ENCODE measurements around the gene NOD2. TPM values are rescaled to one million over a fixed set of nuclear protein-coding genes. Genes with fewer than 3 reads are reported as not detected.
A peak's percentile ranks its signal among the peaks of the same experiment; 100 is the strongest.

Gene NOD2
- total and polyA plus RNA-seq, 2 of the 13 experiments (the other 11 are each of a cell fraction or from before 2014, with no cell fraction given), result 0.27 to 0.81 TPM

GRCh38 chr16:50668368-50669008, 24.9 kb upstream of the NOD2 start (continued):
- TF ChIP-seq, protein P1, sequence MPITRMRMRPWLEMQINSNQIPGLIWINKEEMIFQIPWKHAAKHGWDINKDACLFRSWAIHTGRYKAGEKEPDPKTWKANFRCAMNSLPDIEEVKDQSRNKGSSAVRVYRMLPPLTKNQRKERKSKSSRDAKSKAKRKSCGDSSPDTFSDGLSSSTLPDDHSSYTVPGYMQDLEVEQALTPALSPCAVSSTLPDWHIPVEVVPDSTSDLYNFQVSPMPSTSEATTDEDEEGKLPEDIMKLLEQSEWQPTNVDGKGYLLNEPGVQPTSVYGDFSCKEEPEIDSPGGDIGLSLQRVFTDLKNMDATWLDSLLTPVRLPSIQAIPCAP (CRISPR knock-in tag; IDR thresholded peaks at IDR 0.05; ENCODE audit: low read depth), result no peak
- TF ChIP-seq JUN (CRISPR knock-in tag; IDR thresholded peaks at IDR 0.05), result no peak
- TF ChIP-seq FOXP1 (IDR thresholded peaks at IDR 0.05), result no peak
- no peak for TF ChIP-seq FOXP1 (CRISPR knock-in tag; IDR thresholded peaks at IDR 0.05)
- TF ChIP-seq ZNF605 (CRISPR knock-in tag; IDR thresholded peaks at IDR 0.05), result no peak
- no peak for TF ChIP-seq ISX (CRISPR knock-in tag; conservative IDR thresholded peaks at IDR 0.05)
- TF ChIP-seq TFDP2 (CRISPR knock-in tag; IDR thresholded peaks at IDR 0.05), result no peak
- no peak for TF ChIP-seq IKZF4 (CRISPR knock-in tag; IDR thresholded peaks at IDR 0.05; ENCODE audit: borderline replicate concordance, low read depth, not compliant biosample characterization)
- TF ChIP-seq, protein P2, sequence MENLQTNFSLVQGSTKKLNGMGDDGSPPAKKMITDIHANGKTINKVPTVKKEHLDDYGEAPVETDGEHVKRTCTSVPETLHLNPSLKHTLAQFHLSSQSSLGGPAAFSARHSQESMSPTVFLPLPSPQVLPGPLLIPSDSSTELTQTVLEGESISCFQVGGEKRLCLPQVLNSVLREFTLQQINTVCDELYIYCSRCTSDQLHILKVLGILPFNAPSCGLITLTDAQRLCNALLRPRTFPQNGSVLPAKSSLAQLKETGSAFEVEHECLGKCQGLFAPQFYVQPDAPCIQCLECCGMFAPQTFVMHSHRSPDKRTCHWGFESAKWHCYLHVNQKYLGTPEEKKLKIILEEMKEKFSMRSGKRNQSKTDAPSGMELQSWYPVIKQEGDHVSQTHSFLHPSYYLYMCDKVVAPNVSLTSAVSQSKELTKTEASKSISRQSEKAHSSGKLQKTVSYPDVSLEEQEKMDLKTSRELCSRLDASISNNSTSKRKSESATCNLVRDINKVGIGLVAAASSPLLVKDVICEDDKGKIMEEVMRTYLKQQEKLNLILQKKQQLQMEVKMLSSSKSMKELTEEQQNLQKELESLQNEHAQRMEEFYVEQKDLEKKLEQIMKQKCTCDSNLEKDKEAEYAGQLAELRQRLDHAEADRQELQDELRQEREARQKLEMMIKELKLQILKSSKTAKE (CRISPR knock-in tag; IDR thresholded peaks at IDR 0.05; ENCODE audit: borderline replicate concordance), result no peak
- no peak for TF ChIP-seq PAF1 (CRISPR knock-in tag; IDR thresholded peaks at IDR 0.05)
- no peak for TF ChIP-seq TEAD2 (CRISPR knock-in tag; IDR thresholded peaks at IDR 0.05)
- TF ChIP-seq AGO2 (optimal IDR thresholded peaks at IDR 0.05; ENCODE audit: low read depth, low read length), result no peak
- no peak for TF ChIP-seq TGIF2 (CRISPR knock-in tag; IDR thresholded peaks at IDR 0.05)
- TF ChIP-seq ZSCAN25 (CRISPR knock-in tag; IDR thresholded peaks at IDR 0.05), result no peak
- peak; percentile 74; the same call in 1 of the 2 replicates for TF ChIP-seq ZNF354B (CRISPR knock-in tag; IDR thresholded peaks at IDR 0.05)
- TF ChIP-seq CC2D1A (CRISPR knock-in tag; IDR thresholded peaks at IDR 0.05), result no peak
- no peak for TF ChIP-seq DNMT3B (CRISPR knock-in tag; conservative IDR thresholded peaks at IDR 0.05)
- TF ChIP-seq ZZZ3 (CRISPR knock-in tag; IDR thresholded peaks at IDR 0.05; ENCODE audit: borderline replicate concordance), result no peak
- 0 out of 2 replicates have a peak, but pooled peaks have one; percentile 62 for TF ChIP-seq BRF2 (CRISPR knock-in tag; IDR thresholded peaks at IDR 0.05)
- TF ChIP-seq ZNF101 (CRISPR knock-in tag; IDR thresholded peaks at IDR 0.05; ENCODE audit: borderline replicate concordance, low read depth), result no peak
- TF ChIP-seq, protein P3, sequence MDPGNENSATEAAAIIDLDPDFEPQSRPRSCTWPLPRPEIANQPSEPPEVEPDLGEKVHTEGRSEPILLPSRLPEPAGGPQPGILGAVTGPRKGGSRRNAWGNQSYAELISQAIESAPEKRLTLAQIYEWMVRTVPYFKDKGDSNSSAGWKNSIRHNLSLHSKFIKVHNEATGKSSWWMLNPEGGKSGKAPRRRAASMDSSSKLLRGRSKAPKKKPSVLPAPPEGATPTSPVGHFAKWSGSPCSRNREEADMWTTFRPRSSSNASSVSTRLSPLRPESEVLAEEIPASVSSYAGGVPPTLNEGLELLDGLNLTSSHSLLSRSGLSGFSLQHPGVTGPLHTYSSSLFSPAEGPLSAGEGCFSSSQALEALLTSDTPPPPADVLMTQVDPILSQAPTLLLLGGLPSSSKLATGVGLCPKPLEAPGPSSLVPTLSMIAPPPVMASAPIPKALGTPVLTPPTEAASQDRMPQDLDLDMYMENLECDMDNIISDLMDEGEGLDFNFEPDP (CRISPR knock-in tag; conservative IDR thresholded peaks at IDR 0.05), result no peak
- no peak for TF ChIP-seq ZNF232 (CRISPR knock-in tag; IDR thresholded peaks at IDR 0.05; ENCODE audit: borderline replicate concordance)
- no peak for TF ChIP-seq FOXK1 (CRISPR knock-in tag; IDR thresholded peaks at IDR 0.05; ENCODE audit: borderline replicate concordance, low read depth)
- peak; percentile 38; the same call in 1 of the 2 replicates for TF ChIP-seq JUND (CRISPR knock-in tag; IDR thresholded peaks at IDR 0.05)

Measured in HepG2 (cell line).